Stomach (tissue), 4 donors: ENCODE results near the gene WWC1.

Experiments used
- EP300 ChIP-seq: sonication (generic); formaldehyde crosslinking; IDR thresholded peaks from one replicate; pipeline ENCODE4 v1.6.1; 2017; ENCODE audit warnings: antibody characterized with exemption
- POLR2A ChIP-seq, 4 donors: fragments of 450-650 bp; IDR thresholded peaks; one replicate each; pipeline ENCODE4 v1.6.1; 2016; ENCODE audit warnings: antibody characterized with exemption in 4 of 4, control low read depth in 2 of 4, mild to moderate bottlenecking in 1 of 4, moderate library complexity in 1 of 4
- POLR2AphosphoS5 ChIP-seq, 3 donors: sonication (generic); formaldehyde crosslinking; IDR thresholded peaks; one replicate each; pipeline ENCODE4 v1.6.1; 2016; ENCODE audit warnings: antibody characterized with exemption in 3 of 3
- TF ChIP-seq, protein P1 (sequence below), 7 experiments: fragments of 450-650 bp in 4 of 7; fragments of 200-600 bp in 3 of 7; sonication (generic) in 3 of 7; IDR thresholded peaks; one replicate each; pipeline ENCODE4 v1.5.1; 2016 to 2019; ENCODE audit warnings: antibody characterized with exemption in 7 of 7, control low read depth in 2 of 7, mild to moderate bottlenecking in 1 of 7

DNA sequence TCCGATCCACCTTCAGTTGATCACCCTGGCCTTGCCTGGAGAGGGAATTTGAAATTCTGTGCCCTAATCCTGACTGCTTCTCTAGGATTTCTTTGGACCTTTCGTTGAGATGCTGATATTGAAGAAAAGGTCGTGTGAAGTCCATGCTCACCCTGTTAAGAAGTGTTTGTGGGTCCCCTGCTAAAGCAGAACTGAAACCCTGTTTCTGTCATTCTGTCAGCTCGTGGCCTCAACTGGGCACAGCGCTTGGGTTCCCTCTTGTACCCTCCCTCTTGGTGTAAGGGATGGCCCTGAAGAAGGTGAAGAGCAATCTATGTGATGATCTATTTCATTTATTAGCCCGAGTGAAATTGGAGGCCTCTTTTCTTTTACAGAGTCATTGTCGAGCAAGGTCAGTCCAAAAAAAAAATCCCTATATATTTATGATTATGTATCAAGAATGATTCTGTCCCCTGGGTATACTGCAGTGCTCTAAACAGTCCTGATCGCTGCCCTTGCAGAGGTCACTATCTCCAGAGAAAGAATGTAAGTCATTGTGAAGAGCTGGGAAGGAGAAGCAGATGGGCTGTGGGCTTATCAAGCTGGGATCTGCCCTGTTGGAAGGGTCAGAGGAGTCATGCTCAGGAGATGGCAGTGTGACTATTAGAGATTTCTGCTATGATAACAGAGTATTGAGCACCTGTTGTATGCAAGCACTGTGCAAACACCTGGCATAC is 56.1 kb downstream of the WWC1 start:
- TF ChIP-seq, protein P1, sequence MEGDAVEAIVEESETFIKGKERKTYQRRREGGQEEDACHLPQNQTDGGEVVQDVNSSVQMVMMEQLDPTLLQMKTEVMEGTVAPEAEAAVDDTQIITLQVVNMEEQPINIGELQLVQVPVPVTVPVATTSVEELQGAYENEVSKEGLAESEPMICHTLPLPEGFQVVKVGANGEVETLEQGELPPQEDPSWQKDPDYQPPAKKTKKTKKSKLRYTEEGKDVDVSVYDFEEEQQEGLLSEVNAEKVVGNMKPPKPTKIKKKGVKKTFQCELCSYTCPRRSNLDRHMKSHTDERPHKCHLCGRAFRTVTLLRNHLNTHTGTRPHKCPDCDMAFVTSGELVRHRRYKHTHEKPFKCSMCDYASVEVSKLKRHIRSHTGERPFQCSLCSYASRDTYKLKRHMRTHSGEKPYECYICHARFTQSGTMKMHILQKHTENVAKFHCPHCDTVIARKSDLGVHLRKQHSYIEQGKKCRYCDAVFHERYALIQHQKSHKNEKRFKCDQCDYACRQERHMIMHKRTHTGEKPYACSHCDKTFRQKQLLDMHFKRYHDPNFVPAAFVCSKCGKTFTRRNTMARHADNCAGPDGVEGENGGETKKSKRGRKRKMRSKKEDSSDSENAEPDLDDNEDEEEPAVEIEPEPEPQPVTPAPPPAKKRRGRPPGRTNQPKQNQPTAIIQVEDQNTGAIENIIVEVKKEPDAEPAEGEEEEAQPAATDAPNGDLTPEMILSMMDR (IDR thresholded peaks at IDR 0.05) = no peak
- TF ChIP-seq POLR2A (IDR thresholded peaks at IDR 0.05) = no peak
- no peak for TF ChIP-seq POLR2AphosphoS5 (IDR thresholded peaks at IDR 0.05)
- TF ChIP-seq EP300 = no peak
